Suppressor macrophage treated with lipopolysaccharide for 4 hours (primary cell): ENCODE data around the gene FHIT.

Experiments
- DNase-seq: peaks from one replicate; pipeline ENCODE4 v3.0.0-alpha.2; 2020

FHIT gene

GRCh38 chr3:59771768-59772181 is 1479.5 kb downstream of the FHIT start:
- DNase-seq = no peak

- DNase-seq = no peak
Measured at GRCh38 chr3:59769127-59769750, 1482.0 kb downstream of the FHIT start.

DNA sequence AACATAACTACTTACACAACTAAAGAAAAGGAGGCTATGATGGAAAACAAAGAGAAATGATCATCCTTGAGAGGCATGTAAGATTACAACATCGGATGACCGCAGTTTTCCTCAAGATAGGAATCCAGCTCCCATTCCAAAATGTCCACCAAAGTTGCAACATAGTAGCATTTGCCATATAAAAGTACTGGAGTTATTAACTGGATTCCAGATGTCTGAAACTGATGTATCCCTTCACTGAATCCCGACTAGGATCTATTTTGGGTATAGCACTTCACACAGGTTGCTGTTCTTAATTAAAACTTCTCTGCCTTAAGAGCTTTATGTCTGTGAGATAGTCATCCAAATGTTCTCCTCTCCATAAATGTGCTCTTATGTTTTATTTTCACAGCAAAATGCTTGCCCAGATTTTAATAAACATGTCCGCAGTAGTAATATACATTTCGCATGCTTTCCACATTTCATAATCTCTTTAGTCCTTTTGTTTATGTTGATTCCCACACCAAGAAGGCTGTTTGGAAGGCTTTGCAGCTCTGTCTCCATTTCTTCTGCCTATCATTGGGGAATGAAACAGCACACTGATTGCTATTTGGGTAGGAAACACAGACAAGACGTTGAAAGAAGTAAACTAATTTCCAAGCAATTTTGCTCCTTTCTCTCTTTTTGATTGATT is 1484.9 kb downstream of the FHIT start:
- DNase-seq = no peak

DNA sequence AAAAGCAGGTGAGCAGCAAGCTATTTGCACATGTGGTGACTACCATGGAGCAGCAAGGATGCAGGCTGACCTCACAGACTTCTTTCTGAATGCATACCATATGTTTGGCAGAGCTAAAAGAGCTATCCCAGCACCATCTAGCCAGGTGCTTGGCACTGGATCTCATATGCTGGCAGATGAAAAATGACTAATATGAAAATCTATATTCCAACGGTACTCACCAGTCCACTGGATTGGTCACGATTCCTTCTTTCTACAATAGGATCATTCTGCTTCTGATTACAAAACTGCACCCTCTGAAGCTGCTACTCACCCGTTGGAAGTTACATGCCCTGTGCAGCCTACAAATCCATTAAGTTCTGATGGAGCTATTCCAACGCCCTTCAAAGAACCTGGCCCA is 1487.1 kb downstream of the FHIT start:
- no peak for DNase-seq

DNA sequence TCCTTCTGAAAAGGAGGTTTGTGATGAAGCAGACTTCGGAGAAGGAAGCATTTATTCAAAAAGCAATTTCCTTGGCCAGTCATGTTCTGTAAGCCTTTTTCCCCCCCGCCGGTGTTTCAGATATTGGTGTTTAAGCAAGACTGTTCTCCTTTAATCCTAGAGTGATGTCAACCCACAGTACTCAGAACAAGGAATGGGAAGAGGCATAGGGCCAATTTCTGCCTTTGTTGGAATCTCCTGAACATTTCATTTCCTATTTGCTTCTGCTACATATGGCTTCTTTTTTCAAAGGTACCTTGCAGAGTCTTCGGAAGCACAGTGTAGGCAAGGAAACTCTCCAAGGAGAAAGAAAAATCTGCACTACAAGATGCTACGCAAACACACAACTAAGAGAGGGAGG is 1488.3 kb downstream of the FHIT start:
- no peak for DNase-seq

GRCh38 chr3:59759298-59760031 is 1491.8 kb downstream of the FHIT start:
- no peak for DNase-seq

DNA sequence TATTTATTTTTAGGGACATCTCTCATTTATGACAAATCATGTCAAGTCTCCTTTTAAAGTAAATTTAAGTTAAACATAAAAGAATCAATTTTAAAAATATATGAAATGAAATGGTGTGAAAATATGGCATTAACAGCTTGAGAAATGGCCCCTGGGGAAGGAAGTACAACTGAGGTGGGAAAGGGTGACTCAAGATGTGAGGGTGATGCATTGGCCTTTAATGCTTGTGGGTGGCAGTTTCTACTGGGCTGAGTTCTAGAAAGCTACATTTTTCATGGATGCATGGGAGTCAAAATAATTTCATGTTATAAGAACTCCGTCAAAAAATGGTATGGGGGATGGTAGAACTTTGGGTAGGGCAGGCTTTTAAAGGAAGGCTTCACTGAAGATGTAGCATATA is 1492.6 kb downstream of the FHIT start:
- peak; percentile 9 for DNase-seq

- no peak for DNase-seq
Measured at GRCh38 chr3:59756934-59757333, 1494.3 kb downstream of the FHIT start.

DNA sequence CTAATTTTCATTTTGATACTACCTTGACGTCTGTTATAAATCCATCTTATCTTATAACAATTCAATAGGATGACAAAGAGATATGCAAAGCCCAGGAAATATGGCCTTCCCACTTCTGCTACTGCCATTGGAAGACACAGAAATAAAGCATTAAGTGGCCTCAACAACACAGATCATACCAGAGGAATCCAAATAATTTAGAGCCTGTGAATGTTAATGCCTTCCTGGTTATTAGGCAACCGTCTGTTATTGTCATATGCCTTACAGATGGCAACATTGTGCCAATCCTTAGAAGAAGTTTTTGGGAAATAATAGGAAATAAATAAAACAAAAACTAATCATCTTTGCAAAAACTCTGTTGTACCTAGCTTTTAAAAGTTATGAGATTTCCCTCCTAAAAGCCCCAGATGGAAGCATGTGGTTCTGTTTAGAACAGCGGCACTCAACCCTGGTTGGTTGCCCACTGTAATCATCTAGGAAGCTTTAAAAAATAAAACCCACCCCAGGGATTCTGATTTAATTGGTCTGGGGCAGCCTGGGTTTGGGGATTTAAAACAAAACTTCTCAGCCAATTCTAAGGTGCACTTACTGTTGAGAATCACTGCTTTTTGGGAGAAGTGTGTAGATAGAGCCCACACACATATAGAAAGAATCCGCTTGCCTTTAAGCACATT is 1496.7 kb downstream of the FHIT start:
- no peak for DNase-seq

DNA sequence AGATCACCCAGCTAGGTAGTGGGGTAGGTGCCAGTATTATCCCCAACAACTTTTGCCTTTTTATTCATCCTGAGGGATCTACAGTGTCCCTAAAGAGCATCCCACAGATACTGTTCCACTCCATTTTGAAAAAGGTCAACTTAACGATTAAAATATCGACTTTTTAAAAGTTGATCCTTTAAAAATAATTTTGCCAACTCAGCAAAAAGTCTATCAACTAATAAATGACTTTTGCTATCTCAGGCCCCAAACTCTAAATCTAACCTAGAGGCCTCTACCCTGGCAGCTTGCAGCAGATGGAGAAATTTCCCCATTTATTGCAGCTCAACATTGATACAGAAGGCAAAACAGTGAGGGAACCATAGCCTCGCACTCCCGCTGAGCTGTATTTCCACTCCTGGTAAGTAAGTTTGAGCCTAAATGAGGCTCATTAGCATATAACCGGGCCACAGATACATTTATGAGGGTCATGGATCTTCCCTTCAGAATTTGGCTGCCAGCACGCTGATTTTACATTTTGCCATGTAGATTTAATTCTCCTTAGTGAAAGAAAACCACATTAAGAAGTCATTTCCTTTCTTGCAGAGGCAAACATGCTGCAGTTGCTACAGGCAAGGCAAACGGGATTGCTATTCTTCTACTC is 1497.3 kb downstream of the FHIT start:
- no peak for DNase-seq

- no peak for DNase-seq
Measured at GRCh38 chr3:59752925-59753324, 1498.3 kb downstream of the FHIT start.

- no peak for DNase-seq
Measured at GRCh38 chr3:59751606-59752005, 1499.6 kb downstream of the FHIT start.

GRCh38 chr3:59750391-59750790 is 1500.9 kb downstream of the FHIT start:
- DNase-seq = no peak

DNA sequence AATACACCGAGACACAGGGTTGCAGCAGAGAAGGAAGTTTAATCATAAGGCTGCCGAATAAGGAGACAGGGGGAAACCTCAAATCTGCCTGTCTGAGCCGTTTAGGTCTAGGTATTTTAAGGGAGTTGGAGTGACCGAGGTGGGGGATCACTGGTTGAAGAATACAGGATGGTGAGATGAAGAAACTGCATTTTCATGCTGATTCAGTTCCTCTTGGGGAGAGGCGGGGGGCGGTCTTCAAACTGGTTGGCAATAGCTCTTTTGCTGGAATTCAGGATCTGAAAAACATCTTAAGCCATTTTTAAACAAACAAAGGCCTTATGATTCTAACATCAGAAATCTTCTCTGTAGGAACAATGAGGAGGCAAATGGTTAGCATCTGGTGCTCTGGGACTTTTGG is 1502.0 kb downstream of the FHIT start:
- peak; percentile 8 for DNase-seq

- no peak for DNase-seq
Measured at GRCh38 chr3:59746585-59746984, 1504.7 kb downstream of the FHIT start.

- DNase-seq = no peak
Measured at GRCh38 chr3:59737241-59737640, 1514.0 kb downstream of the FHIT start.

DNA sequence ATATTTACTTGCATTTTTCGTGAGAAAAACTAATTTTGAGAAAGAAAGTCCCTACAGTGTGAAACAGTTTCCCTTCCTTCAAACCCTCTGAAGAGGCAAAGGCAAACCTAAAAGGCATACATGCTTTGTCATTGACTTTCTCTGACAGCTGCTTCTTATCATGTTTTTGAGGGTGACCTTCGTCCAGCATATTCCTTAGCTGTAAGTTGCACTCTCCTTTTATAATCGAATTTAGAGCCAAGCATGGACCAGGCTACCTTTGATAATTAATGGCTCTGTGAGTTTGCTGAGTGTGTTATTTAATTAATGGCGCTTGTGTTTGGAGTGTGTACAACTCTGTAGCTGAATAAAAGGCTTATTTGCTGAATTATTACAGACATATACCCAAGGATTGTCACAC is 1517.2 kb downstream of the FHIT start:
- no peak for DNase-seq

DNA sequence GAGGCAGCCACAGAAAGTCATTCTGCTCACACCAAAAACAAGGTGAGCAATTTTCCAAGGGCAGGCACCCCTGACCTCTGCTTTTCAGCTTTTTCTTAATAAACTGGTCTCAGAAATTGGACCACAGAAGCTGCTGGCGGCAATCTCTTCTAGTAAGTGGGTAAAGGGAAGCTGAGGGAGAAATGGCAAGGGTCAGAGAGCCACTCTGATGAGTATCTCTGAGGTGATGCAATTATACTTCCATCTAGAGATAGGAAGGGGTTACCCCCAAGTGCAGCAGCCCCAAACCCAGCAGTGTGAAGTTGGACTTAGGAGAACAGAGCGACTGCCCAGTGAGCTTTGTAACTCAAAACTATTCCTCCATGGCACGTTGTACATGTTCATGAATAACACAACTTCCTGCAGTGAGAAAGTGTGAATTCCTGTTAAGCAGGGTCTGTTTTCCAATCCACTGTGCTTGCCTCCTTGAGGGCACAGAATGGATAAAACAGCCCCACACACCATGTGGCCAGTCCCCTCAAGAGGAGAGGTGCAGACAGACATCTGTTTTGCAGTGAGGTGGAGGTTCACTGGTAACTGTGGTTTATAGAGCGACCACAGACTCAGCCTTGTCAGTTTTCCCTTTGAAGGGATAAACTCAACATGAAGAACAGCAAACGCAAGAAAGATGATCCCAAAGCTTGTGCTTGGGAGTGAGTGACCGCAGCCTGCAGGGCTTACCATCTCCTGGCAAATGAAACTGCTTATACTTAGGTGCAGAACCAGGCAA is 1518.0 kb downstream of the FHIT start:
- no peak for DNase-seq

- no peak for DNase-seq
Measured at GRCh38 chr3:59731943-59732342, 1519.3 kb downstream of the FHIT start.

DNA sequence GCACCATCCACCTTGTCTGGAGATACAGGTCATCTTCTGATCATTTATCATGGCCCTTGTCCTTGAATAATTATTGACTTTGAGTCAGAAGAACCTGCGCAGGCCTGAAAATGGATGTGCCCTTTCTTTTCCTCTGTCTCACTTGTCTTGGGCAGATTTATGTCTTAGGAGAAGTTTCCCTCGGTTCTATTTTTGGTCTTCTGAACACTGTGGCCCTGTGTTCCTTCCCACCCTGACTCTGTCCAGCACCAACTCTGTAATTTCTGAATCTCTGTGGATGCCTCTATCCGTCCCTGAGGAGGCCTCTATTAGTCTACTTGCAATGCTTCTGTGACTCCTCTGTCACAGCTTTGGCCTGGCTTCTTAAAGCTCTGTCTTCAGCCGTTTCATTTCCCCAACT is 1520.7 kb downstream of the FHIT start:
- no peak for DNase-seq

DNA sequence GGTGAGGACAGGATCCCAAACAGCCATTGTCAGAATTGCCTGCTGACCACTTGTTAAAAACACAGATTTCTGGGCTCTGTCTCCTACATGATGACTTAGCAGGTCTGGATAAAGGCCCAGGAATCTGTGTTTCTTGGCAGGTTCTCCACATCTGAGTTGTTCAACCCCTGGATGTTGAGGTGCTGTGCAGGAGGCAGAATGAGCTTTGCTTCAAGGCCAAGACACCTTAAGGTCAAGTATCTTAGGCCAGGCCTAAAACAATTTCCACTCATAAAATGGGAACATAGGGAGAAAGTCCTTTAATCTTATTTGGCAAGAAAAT is 1522.7 kb downstream of the FHIT start:
- DNase-seq = no peak

- no peak for DNase-seq
Measured at GRCh38 chr3:59727902-59728586, 1523.2 kb downstream of the FHIT start.
